NCI-H1105 (cell line): ENCODE results near the gene EGFL8.
A peak's percentile ranks its signal among the peaks of the same experiment; 100 is the strongest.
"Not testable (repeated sequence)": the region's sequence is repeated elsewhere in the genome, so short reads cannot be mapped to it uniquely, and the experiment has no call there.

Source experiments
- DNase-seq: peaks from one replicate; lab custom pipeline; 2025; lab: John Stamatoyannopoulos, UW

Gene EGFL8

DNA sequence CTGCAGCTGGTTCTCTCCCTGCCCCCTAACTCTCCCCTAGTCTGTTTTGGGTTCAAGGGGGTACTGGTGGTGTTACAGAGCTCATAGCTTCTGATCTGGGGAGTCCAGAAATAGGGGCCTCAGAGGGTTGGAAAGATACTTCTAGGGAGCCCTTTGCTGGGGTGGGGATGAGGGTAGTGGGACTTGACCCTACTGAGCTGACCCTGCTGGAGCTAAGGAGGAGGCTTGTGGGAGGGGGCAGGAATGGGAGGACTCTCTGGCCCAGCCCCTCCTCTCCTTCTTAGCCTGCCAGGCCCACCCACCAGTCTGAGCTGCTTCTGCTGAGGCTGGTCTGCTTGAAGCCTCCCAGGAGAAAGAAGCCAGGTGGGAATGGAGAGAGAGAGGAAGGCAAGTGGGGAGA lies at the start of gene EGFL8:
EGFL8 (plus strand) TSS at position 301 of the 400 bp plus-strand sequence. CDS start 1,571 bp downstream, outside the sequence.
- DNase-seq: no peak

DNA sequence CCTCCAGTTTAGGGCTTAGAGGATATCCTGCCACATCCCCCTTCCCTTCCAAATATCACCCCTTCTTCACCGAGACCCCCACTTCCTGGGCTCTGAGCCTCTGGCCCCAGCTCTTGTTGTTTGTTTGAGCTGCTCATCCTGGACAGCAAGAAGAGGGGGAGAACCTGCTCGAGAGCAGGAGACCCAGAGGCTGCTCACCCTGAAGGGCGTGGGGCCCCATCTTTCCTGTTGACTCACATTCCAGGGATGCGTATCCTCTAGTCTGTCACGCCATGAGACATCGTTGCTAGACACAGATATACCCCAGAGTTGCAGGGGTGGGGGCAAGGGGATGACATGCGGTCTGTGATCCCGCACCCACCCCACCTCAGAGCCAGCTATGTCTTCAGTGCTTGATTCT lies 49.6 kb upstream of the EGFL8 start:
- DNase-seq: no peak

DNA sequence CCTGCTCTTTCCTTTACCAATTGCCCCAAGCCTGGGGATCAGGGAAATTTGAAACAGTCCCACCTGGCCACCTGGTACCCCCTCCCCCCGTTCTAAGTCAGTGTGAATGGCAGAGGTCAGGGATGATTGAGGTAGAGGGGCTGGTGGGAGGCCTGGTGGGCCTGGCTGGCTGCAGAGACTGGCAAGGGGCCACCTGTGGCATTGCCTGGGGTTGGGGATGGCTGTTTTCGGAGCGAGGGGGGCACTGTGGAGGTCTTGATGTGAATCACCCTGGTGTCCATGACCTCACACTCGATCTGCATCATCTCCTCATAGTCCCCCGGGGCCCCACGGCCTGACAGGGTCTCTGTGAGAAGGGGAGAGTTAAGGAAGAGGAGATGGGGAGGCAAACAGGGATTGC lies 48.8 kb upstream of the EGFL8 start:
- DNase-seq: no peak

- no peak for DNase-seq
Observed at GRCh38 chr6:32116674-32117073, 47.7 kb upstream of the EGFL8 start.

DNA sequence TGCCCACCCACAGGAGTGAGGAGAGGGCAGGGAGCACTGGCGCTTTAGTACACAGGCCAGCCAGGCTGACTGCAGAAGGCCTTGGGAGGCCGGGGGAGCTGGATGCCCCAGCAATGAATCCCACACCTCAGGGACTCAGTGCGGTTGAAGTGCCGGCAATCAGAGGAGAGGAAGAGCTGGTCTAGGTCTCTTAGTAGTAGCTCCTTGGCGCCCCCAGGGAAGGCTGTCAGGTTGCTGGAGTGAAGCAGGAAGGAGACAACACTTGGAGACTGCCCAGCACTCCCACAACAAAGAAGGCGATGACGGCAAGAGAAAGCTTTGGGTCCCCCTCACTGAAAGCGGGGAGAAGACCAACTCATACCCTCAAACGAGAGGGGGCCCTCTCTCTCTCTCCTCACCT lies 46.9 kb upstream of the EGFL8 start:
- no peak for DNase-seq

- peak; percentile 27 for DNase-seq
Observed at GRCh38 chr6:32118782-32119628, 45.4 kb upstream of the EGFL8 start.

DNA sequence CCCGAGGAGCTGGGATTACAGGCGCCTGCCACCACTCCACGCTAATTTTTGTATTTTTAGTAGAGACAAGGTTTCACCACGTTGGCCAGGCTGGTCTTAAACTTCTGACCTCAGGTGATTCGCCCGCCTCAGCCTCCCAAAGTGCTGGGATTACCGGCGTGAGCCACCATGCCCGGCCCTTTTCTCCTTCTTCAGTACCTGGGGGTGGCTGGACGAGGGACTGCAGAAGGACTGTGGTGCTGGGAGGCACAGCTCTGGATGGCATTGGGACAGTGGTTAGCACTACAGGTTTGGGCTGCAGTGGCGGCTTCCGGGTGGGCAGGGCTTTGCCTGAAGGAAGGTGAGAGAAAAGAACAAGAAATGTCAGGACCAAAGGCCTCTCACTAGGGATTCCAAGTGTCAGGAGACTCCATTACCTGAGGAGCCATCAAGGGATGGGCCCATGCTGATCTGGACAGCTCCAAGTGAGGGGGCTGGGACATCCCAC lies 43.8 kb upstream of the EGFL8 start:
- DNase-seq: no peak

- no peak for DNase-seq
Observed at GRCh38 chr6:32123681-32124080, 40.7 kb upstream of the EGFL8 start.

GRCh38 chr6:32126880-32127279 lies 37.5 kb upstream of the EGFL8 start:
- no peak for DNase-seq

- no peak for DNase-seq
Observed at GRCh38 chr6:32127409-32127716, 37.0 kb upstream of the EGFL8 start.

DNA sequence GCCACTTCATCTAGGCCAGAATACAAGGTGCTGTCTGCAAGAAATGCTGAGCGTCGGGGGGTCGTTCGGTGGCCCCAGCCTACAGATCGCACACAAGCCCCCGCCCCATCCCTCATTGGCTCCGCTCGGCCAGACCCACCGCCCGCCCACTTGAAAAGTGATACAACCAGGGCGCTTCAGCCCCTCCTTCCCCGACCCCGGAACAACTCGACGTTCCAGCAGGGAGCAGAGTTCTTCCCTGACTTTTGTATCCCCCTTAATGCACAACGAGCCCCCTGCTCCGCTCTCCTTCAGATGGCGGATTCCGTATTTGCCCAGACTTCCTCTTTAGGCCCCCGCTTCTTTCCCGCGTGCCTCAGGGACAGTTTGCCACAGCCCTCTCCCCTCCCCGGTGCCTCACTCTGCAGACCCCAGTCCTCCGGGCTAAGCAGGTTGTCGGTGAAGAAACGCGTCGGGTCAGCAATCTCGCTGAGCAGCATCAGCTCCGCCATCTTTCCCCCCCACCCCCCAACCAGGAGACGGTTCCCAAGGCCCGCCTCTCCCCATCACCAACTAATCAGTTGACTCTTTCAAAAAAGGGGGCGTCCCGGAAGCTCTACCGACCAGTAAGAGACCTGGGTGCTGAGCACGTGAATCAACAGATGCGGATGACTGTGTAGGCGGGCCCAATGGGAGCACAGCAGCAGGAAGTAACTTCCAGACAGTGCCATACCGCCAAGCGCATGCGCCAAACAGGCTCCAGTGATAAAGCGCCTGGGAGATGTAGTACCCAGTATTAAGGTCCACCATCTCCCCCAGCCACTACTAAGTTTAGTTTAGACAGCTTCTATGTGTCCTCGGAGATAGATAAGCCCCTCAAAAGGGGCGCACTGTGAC lies 36.4 kb upstream of the EGFL8 start, which contains the start of gene ATF6B:
ATF6B (minus strand) TSS at position 530 of the 876 bp plus-strand sequence; CDS start at position 491, 39 bp downstream.
- DNase-seq: peak; percentile 98

DNA sequence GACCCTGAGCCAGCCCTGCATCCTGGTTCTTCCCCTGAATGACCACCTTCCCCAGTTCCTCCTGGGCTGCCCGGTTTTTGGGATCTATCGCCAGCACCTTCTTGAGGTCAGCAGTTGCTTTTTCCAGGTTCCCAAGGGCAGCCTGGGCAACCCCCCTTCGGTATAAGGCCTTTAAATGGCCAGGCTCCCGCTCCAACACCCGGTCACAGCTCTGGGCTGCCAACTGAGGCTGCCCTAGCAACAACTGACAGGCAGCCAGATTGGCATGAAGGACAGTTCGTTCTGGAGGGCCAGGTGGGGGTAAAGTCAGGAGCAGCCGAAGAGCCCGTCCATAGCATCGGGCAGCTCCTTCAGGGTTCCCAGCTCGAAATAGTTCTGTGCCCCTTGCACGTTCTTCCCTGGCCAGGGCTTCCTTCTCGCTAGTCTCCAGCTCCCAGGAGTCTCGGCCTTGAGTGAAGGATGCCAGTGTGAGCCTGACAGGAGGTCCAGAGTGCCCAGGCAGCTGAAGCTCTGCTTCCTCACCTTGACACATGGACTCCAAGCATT lies 35.6 kb upstream of the EGFL8 start:
- DNase-seq: no peak

- DNase-seq: peak; percentile 73
Observed at GRCh38 chr6:32129297-32130088, 34.9 kb upstream of the EGFL8 start.

- no peak for DNase-seq
Observed at GRCh38 chr6:32131439-32131948, 32.9 kb upstream of the EGFL8 start.

GRCh38 chr6:32132110-32132509 lies 32.3 kb upstream of the EGFL8 start:
- DNase-seq: no peak

DNA sequence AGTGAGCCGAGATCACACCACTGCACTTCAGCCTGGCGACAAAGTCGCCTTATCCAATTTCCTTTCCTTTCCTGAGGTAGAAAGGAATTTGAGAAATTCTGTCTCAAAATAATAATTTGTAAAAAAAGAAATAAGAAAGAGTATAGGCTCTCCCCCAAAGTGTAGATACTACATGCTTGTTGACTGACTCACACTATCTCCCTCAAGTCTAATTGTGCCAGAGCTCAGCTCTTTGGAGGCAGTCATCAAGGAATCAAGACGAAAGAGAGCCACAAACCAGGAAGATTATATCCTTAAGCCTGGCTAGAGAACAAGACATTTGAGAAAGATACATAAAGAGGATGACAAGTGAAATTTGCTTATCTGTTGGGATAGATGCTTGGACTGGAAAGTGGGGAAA lies 30.6 kb upstream of the EGFL8 start:
- no peak for DNase-seq

GRCh38 chr6:32137454-32137853 lies 26.9 kb upstream of the EGFL8 start:
- no peak for DNase-seq

DNA sequence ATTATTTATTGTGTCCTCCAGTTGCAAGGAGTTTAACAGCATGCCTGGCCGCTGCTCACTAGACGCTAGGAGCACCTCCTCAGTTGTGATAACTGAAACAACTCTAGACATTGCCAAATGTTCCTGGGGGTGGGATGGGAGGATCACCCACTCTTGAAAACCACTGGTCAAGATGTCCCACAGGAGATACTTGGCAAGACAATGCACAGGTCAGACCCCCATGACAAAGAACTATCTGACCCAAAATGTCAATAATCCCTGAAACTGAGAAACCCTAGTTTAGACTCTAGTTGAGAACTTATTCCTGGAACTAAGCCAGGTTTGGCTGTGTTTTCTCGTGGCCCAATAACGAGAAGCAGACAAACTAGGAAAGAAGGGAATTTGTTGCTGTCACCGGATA lies 24.8 kb upstream of the EGFL8 start:
- DNase-seq: no peak

GRCh38 chr6:32140420-32141046 lies 23.9 kb upstream of the EGFL8 start:
- no peak for DNase-seq

- DNase-seq: not testable (repeated sequence)
Observed at GRCh38 chr6:32144238-32144637, 20.2 kb upstream of the EGFL8 start.

DNA sequence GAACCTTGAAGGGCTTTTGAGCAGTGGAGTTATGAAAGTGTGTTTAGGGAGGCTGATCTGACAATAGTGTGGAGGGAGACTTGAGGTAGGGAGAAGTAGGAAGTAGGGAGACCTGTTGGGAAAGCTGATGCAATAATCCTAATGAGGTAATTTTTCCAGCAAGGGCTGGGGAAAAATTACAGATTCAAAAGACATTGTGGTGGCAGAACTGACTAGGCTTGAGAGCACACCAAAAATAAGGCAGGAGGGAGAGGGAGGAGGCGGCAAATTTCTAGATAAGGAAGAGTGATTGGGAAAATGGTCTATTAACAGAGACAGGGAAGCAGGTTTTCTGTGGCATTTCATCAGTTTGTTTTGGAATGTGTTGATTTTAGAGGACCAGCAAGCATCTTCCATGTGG lies 18.1 kb upstream of the EGFL8 start:
- no peak for DNase-seq
